GM12873 (cell line): ENCODE data around the gene GRM1.

Source experiments
- TF ChIP-seq, protein P1 (sequence below): IDR thresholded peaks from 2 replicates; pipeline ENCODE4 v1.5.1; 2012; ENCODE audit warnings: low read depth, mild to moderate bottlenecking, moderate library complexity, low read length, control low read depth; ENCODE audit not compliant: insufficient read depth; ENCODE audit errors: missing control alignments

GRM1 gene

DNA sequence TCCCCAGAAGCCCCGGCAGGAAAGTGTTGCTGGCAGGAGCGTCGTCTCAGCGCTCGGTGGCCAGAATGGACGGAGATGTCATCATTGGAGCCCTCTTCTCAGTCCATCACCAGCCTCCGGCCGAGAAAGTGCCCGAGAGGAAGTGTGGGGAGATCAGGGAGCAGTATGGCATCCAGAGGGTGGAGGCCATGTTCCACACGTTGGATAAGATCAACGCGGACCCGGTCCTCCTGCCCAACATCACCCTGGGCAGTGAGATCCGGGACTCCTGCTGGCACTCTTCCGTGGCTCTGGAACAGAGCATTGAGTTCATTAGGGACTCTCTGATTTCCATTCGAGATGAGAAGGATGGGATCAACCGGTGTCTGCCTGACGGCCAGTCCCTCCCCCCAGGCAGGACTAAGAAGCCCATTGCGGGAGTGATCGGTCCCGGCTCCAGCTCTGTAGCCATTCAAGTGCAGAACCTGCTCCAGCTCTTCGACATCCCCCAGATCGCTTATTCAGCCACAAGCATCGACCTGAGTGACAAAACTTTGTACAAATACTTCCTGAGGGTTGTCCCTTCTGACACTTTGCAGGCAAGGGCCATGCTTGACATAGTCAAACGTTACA lies 817 bp downstream of the GRM1 start:
- TF ChIP-seq, protein P1, sequence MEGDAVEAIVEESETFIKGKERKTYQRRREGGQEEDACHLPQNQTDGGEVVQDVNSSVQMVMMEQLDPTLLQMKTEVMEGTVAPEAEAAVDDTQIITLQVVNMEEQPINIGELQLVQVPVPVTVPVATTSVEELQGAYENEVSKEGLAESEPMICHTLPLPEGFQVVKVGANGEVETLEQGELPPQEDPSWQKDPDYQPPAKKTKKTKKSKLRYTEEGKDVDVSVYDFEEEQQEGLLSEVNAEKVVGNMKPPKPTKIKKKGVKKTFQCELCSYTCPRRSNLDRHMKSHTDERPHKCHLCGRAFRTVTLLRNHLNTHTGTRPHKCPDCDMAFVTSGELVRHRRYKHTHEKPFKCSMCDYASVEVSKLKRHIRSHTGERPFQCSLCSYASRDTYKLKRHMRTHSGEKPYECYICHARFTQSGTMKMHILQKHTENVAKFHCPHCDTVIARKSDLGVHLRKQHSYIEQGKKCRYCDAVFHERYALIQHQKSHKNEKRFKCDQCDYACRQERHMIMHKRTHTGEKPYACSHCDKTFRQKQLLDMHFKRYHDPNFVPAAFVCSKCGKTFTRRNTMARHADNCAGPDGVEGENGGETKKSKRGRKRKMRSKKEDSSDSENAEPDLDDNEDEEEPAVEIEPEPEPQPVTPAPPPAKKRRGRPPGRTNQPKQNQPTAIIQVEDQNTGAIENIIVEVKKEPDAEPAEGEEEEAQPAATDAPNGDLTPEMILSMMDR, result no peak

- TF ChIP-seq, protein P1, result no peak
These were observed 3.5 kb downstream of the GRM1 start for GRCh38 chr6:146032387-146032786.

- TF ChIP-seq, protein P1, result no peak
These were observed 11.5 kb downstream of the GRM1 start for GRCh38 chr6:146040360-146040759.

- TF ChIP-seq, protein P1, result peak; percentile 51
These were observed 12.4 kb downstream of the GRM1 start for GRCh38 chr6:146041282-146041681.

GRCh38 chr6:146047371-146047770 lies 18.5 kb downstream of the GRM1 start:
- TF ChIP-seq, protein P1, result no peak

DNA sequence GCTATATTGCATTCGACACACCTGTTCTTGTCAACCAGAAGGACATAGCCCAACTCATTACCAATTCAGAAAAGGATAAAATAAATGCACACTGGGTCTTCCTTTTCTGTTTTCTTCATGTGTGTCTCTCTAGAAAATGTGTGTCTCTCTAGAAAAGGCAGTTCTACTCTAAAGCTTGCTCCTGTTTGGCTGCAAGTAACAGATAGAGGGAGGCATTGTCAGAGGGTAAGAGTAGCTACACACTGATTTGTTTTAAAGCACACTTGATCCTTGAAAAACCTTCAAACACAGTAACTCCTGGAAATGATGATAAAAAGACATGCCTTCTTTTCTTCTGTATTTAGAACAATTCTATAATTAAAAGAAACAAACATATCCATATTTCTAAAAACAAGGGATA lies 21.3 kb downstream of the GRM1 start:
- TF ChIP-seq, protein P1, result no peak

- TF ChIP-seq, protein P1, result no peak
These were observed 27.6 kb downstream of the GRM1 start for GRCh38 chr6:146056506-146056905.

- TF ChIP-seq, protein P1, result no peak
These were observed 36.8 kb downstream of the GRM1 start for GRCh38 chr6:146065690-146066089.
